Thoracic aorta (tissue), 2 donors: ENCODE data around the gene CREG1. TPM values are rescaled to one million over a fixed set of nuclear protein-coding genes. Genes with fewer than 3 reads are reported as not detected.

ENCODE experiments used
- ATAC-seq: fragments of 150-250 bp; one replicate; pipeline ENCODE4 v1.8.0; 2017; ENCODE audit warnings: low read depth; ENCODE audit not compliant: insufficient number of reproducible peaks, low FRiP score
- DNase-seq: peaks from one replicate; pipeline ENCODE4 v3.0.0-alpha.2; 2020; ENCODE audit warnings: low spot score
- H3K27ac ChIP-seq, 2 donors: fragments of 200-600 bp; sonication (generic); 1 replicate in 1 of 2; 2 replicates in 1 of 2; pipeline ENCODE4 v1.5.1; 2016; ENCODE audit warnings: mild to moderate bottlenecking in 2 of 2, moderate library complexity in 2 of 2
- H3K27me3 ChIP-seq: fragments of 200-600 bp; sonication (generic); replicated peaks from 2 replicates; pipeline ENCODE4 v1.6.0; 2016; ENCODE audit warnings: mild to moderate bottlenecking; ENCODE audit not compliant: insufficient read depth
- H3K36me3 ChIP-seq: fragments of 200-600 bp; sonication (generic); one replicate; pipeline ENCODE4 v1.5.1; 2016
- H3K4me1 ChIP-seq, 2 donors: fragments of 200-600 bp; sonication (generic); 1 replicate in 1 of 2; 2 replicates in 1 of 2; pipeline versions ENCODE4 v1.5.1 to v1.6.0; 2016; ENCODE audit warnings: low read depth in 2 of 2, mild to moderate bottlenecking in 1 of 2; ENCODE audit not compliant: control insufficient read depth in 1 of 2
- H3K4me3 ChIP-seq: fragments of 200-600 bp; sonication (generic); 2 replicates; pipeline ENCODE4 v1.5.1; 2016; ENCODE audit warnings: mild to moderate bottlenecking
- H3K9me3 ChIP-seq: fragments of 200-600 bp; sonication (generic); 2 replicates; pipeline ENCODE4 v1.5.1; 2016
- CTCF ChIP-seq: fragments of 200-600 bp; sonication (generic); IDR thresholded peaks from one replicate; pipeline ENCODE4 v1.5.1; 2019; ENCODE audit warnings: antibody characterized with exemption
- total RNA-seq, 2 donors: library from RNA; depleted of rRNA; stranded (reverse); fragments of >200 nt; gene quantifications; one replicate each; pipeline versions ENCODE4 v1.1.0 to v1.2.3, GENCODE V29; 2016

CREG1 gene
- total RNA-seq, 2 donors from 2014 or later: 187 to 266 TPM

- no peaks in the 10 kb centered on the region for H3K27me3 ChIP-seq
- no peak for TF ChIP-seq CTCF
- H3K9me3 ChIP-seq: no peaks in the 10 kb centered on the region
- no peak overlapping the region for H3K27ac ChIP-seq
- DNase-seq (no peak), ATAC-seq (no peak)
- no peaks in the 10 kb centered on the region for H3K36me3 ChIP-seq
- no peak overlapping the region for H3K4me3 ChIP-seq
- H3K4me1 ChIP-seq: no peaks in the 10 kb centered on the region
Observed at GRCh38 chr1:167587342-167587741, 33.8 kb upstream of the CREG1 start.

DNA sequence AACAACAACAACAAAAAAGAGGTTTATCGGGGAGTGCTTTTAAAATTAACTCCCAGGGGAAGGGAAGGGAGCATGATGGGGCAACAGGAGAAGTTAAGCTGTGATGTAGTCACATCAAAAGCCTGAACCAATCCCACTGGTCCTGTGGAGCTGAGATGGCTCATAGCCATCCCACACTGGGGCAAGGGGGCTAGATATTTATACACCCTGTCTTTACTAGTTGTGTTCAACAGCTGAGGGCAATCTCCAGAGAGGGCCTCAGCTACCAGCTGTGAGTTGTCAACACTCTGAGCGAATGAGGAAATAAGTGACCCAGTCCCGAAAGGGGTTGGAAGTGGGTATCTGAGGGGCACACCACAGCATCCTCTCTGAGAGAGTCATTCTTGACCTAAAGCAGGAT is 31.0 kb upstream of the CREG1 start:
- ATAC-seq (no peak), DNase-seq (no peak)
- H3K27me3 ChIP-seq: no peaks in the 10 kb centered on the region
- no peak for TF ChIP-seq CTCF
- no peak overlapping the region for H3K27ac ChIP-seq
- no peaks in the 10 kb centered on the region for H3K9me3 ChIP-seq
- H3K4me3 ChIP-seq: no peak overlapping the region
- H3K36me3 ChIP-seq: no peaks in the 10 kb centered on the region
- H3K4me1 ChIP-seq: no peaks in the 10 kb centered on the region

- no peak for ATAC-seq
- Histone ChIP-seq H3K4me3 (no peak overlapping the region), H3K4me1 (no peaks in the 10 kb centered on the region), H3K9me3 (no peaks in the 10 kb centered on the region), H3K27me3 (no peaks in the 10 kb centered on the region), H3K27ac (no peak overlapping the region), H3K36me3 (no peaks in the 10 kb centered on the region)
- no peak for TF ChIP-seq CTCF
- DNase-seq: no peak
Observed at GRCh38 chr1:167582722-167583121, 29.2 kb upstream of the CREG1 start.

- H3K4me1 ChIP-seq: no peaks in the 10 kb centered on the region
- H3K4me3 ChIP-seq: no peak overlapping the region
- no peak for TF ChIP-seq CTCF
- no peak for DNase-seq
- H3K27me3 ChIP-seq: no peaks in the 10 kb centered on the region
- H3K36me3 ChIP-seq: no peaks in the 10 kb centered on the region
- H3K27ac ChIP-seq: no peak overlapping the region
- no peaks in the 10 kb centered on the region for H3K9me3 ChIP-seq
- ATAC-seq: no peak
Observed at GRCh38 chr1:167582064-167582463, 28.5 kb upstream of the CREG1 start.

DNA sequence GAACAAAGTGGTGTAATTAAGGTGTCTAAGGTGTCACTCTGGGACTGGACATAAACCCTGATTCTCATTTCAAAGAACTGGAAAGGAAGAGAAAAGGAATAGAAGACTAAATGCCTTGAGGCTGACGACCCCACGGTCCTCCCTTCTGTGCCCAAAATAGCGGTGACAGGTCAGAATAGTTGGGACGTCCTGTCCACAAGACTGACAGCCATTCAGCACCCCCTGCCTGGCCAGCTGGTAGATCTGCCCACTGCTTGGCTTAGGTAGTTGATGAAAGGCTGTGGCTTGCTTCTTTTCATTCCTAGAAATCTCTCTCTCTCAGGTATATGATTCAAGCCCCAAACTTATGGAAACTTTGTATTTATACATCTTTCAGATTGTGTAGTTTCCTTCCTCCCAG is 26.4 kb upstream of the CREG1 start:
- no peaks in the 10 kb centered on the region for H3K4me1 ChIP-seq
- DNase-seq (no peak), ATAC-seq (no peak)
- H3K36me3 ChIP-seq: no peaks in the 10 kb centered on the region
- H3K27me3 ChIP-seq: no peaks in the 10 kb centered on the region
- no peak overlapping the region for H3K27ac ChIP-seq
- no peaks in the 10 kb centered on the region for H3K9me3 ChIP-seq
- H3K4me3 ChIP-seq: no peak overlapping the region
- TF ChIP-seq CTCF: no peak
